K562 (cell line): ENCODE measurements around the gene ARMH1. TPM values are rescaled to one million over a fixed set of nuclear protein-coding genes. Genes with fewer than 3 reads are reported as not detected.

Experiments used
- ATAC-seq: fragments of 200-7000 bp; cut with Tn5 transposase; 3 replicates; pipeline ENCODE4 v1.9.1; 2020; ENCODE audit warnings: moderate library complexity
- BruUV-seq: library from RNA; stranded (reverse); fragments of 400-500 nt; replicated peaks from 2 replicates; lab custom pipeline; 2021; lab: Mats Ljungman, UMichigan
- CTCF ChIA-PET: fragments of 300-600 bp; formaldehyde crosslinking; extraction: SDS; loops from one replicate; lab custom pipeline; 2021; ENCODE audit warnings: low intra/inter-chr PET ratio; lab: Yijun Ruan, JAX
- POLR2A ChIA-PET: fragments of 300-600, 350-650 bp; sonication (Branson Sonifier 250); formaldehyde crosslinking; extraction: SDS; loops from one replicate; lab custom pipeline; 2021; ENCODE audit warnings: antibody characterized with exemption, inconsistent platforms; lab: Yijun Ruan, JAX
- DNase-seq, 4 experiments: peaks; one replicate each; pipeline versions ENCODE4 v3.0.0 to v3.0.0-alpha.2; 2011 to 2018; ENCODE audit warnings: low spot score in 3 of 4, mixed read lengths in 3 of 4; ENCODE audit errors: extremely low read depth in 1 of 4
- FAIRE-seq: peaks from 2 replicates; lab custom pipeline; 2011; peaks lifted over from hg19 to GRCh38; lab: Jason Lieb, UNC
- H2AFZ ChIP-seq: 2 replicates; pipeline ENCODE4 v1.6.0; 2011; ENCODE audit warnings: low read depth, low read length, control low read depth, inconsistent platforms
- H3K27ac ChIP-seq: fragments of 200-600 bp; 3 replicates; pipeline ENCODE4 v1.8.0; 2011; ENCODE audit warnings: low read depth, mild to moderate bottlenecking, control low read depth, inconsistent platforms, low read length, moderate library complexity, mixed read lengths; ENCODE audit errors: extremely low read depth
- H3K27me3 ChIP-seq, 2 experiments: fragments of 300-600 bp in 1 of 2; 2 replicates in 1 of 2; 3 replicates in 1 of 2; pipeline versions ENCODE4 v1.6.0 to v1.8.0; 2011; ENCODE audit warnings: inconsistent platforms in 2 of 2, low read length in 2 of 2, mild to moderate bottlenecking in 1 of 2, mixed read lengths in 1 of 2, moderate library complexity in 1 of 2; ENCODE audit not compliant: control insufficient read depth in 2 of 2, insufficient read depth in 2 of 2
- H3K36me3 ChIP-seq: fragments of 300-600 bp; 3 replicates; pipeline ENCODE4 v1.8.0; 2011; ENCODE audit warnings: mild to moderate bottlenecking, low read length, inconsistent platforms; ENCODE audit not compliant: control insufficient read depth, insufficient read depth
- H3K4me1 ChIP-seq, 2 experiments: fragments of 200-600 bp in 1 of 2; replicated peaks in 1 of 2; 2 replicates in 1 of 2; 3 replicates in 1 of 2; pipeline versions ENCODE4 v1.5.1 to v1.8.0; 2011; ENCODE audit warnings: inconsistent platforms in 2 of 2, low read length in 2 of 2, mild to moderate bottlenecking in 1 of 2, mixed read lengths in 1 of 2, moderate library complexity in 1 of 2; ENCODE audit not compliant: control insufficient read depth in 2 of 2, insufficient read depth in 2 of 2
- H3K4me2 ChIP-seq: 2 replicates; pipeline ENCODE4 v1.6.1; 2011; ENCODE audit warnings: low read length, control low read depth, inconsistent platforms, mixed read lengths; ENCODE audit not compliant: insufficient read depth
- H3K4me3 ChIP-seq: fragments of 200-600 bp; sonication (generic), shearing (Covaris generic); 2 replicates; pipeline ENCODE4 v1.5.1; 2016; ENCODE audit warnings: control low read depth, inconsistent platforms
- H3K79me2 ChIP-seq: fragments of 200-600 bp; 3 replicates; pipeline ENCODE4 v1.8.0; 2011; ENCODE audit warnings: low read length, inconsistent platforms; ENCODE audit not compliant: control insufficient read depth, insufficient read depth
- H3K9ac ChIP-seq, 2 experiments: 2 replicates each; pipeline versions ENCODE4 v1.6.0 to v1.6.1; 2011; ENCODE audit warnings: low read depth in 2 of 2, low read length in 2 of 2, control low read depth in 1 of 2, inconsistent platforms in 1 of 2, mild to moderate bottlenecking in 1 of 2, mixed read lengths in 1 of 2; ENCODE audit not compliant: insufficient read depth in 1 of 2
- H3K9me1 ChIP-seq: one replicate; pipeline ENCODE4 v1.6.0; 2011; ENCODE audit warnings: inconsistent platforms, mild to moderate bottlenecking, low read length, moderate library complexity; ENCODE audit not compliant: control insufficient read depth, insufficient read depth
- H3K9me3 ChIP-seq: replicated peaks from 2 replicates; pipeline ENCODE4 v1.5.1; 2011; ENCODE audit warnings: low read depth, low read length, inconsistent platforms; ENCODE audit not compliant: control insufficient read depth, insufficient read depth
- H4K20me1 ChIP-seq: replicated peaks from 2 replicates; pipeline ENCODE4 v1.6.1; 2011; ENCODE audit warnings: low read length, inconsistent platforms, mixed read lengths; ENCODE audit not compliant: control insufficient read depth, insufficient read depth
- TEAD1 ChIP-seq, 2 experiments: fragments of 450-650 bp in 1 of 2; sonication (generic) in 1 of 2; formaldehyde crosslinking; IDR thresholded peaks; 2 replicates each; pipeline versions ENCODE4 v1.4.0 to v1.8.0; 2020 to 2022; ENCODE audit warnings: mild to moderate bottlenecking in 2 of 2, missing genetic modification reagents in 1 of 2
- WGBS: fragments of 100-300 bp; shearing (Covaris generic); methylation state at CpG from one replicate; pipeline ENCODE4 v1.1.6; 2016; ENCODE audit warnings: low coverage, mixed read lengths; ENCODE audit not compliant: insufficient coverage; ENCODE audit errors: missing lambda C conversion rate; 5-methylcytosine and 5-hydroxymethylcytosine counted together
- in situ Hi-C: fragments of 300-500 bp; cut with MboI; formaldehyde crosslinking; loops from 4 replicates; pipeline ENCODE4 v1.15.0; 2018; ENCODE audit warnings: inconsistent platforms, mixed read lengths
- intact Hi-C: fragments of 100-400 bp; cut with micrococcal nuclease; formaldehyde crosslinking; loops from 2 replicates; pipeline ENCODE4 v1.14.2; 2022
- polyA plus RNA-seq, 8 experiments: library from polyadenylated mRNA; depleted of rRNA in 4 of 8; stranded (reverse) in 5 of 8; unstranded in 3 of 8; fragments of >200 nt; fragmentation: Nextera tagmentation in 2 of 8; fragmentation: Illumina TruSeq in 1 of 8; extraction: Ambion mirVana in 2 of 8; extraction: Trizol in 1 of 8; gene quantifications; 2 replicates each; pipeline versions ENCODE4 v1.2.1 to v1.2.3, GENCODE V29; 2011 to 2014; ENCODE audit warnings: inconsistent platforms in 1 of 8, missing spikeins in 1 of 8
- total RNA-seq, 7 experiments: library from RNA; depleted of rRNA in 6 of 7; stranded (reverse); fragments of >200 nt in 6 of 7; fragmentation: Illumina TruSeq in 2 of 7; extraction: Trizol in 2 of 7; gene quantifications; 2 replicates each; pipeline versions ENCODE4 v1.2.1 to v1.2.3, GENCODE V29; 2011 to 2021; ENCODE audit warnings: low replicate concordance in 1 of 7
- TF ChIP-seq, protein P1 (sequence below): fragments of 450-650 bp; IDR thresholded peaks from 2 replicates; pipeline ENCODE4 v1.6.1; 2018; ENCODE audit warnings: mild to moderate bottlenecking, low read depth; ENCODE audit not compliant: partially characterized antibody
- TF ChIP-seq, protein P2 (sequence below): IDR thresholded peaks from 3 replicates; pipeline ENCODE4 v1.6.1; 2011; ENCODE audit warnings: borderline replicate concordance, mild to moderate bottlenecking; ENCODE audit not compliant: insufficient read length, insufficient read depth
- TF ChIP-seq, protein P3 (sequence below): sonication (generic); formaldehyde crosslinking; IDR thresholded peaks from 2 replicates; pipeline ENCODE4 v1.9.0; 2022; ENCODE audit warnings: mild to moderate bottlenecking, missing genetic modification reagents
- TF ChIP-seq, protein P4 (sequence below): fragments of 250-450 bp; sonication (Bioruptor Pico); IDR thresholded peaks from 2 replicates; pipeline ENCODE4 v1.8.0; 2022; ENCODE audit warnings: moderate library complexity, mild to moderate bottlenecking, inconsistent platforms

ARMH1 gene
- total and polyA plus RNA-seq, 9 of the 15 experiments (the other 6 are each of a cell fraction or from before 2014, with no cell fraction given), result 0.41 TPM; not detected in 8

DNA sequence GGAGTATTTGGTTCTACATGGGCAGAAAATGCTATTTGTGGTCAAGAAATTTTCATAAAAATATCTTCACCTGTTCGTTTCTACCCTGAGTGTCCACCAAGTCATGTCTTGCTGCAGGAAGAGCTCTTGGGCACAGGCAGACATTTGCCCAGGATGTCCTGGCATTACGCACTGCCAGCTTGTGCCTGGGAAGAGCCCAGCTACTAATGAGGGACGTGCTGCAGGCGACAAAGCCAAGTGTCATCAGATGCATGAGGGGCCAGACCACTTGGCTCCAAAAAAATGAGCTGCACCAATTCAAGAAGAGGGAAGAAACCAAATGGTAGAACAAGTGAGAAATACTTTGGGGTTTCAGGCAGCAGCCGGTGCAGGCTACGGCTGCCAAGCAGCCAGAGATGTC lies 43.6 kb downstream of the ARMH1 start (continued):
- TF ChIP-seq, protein P1, sequence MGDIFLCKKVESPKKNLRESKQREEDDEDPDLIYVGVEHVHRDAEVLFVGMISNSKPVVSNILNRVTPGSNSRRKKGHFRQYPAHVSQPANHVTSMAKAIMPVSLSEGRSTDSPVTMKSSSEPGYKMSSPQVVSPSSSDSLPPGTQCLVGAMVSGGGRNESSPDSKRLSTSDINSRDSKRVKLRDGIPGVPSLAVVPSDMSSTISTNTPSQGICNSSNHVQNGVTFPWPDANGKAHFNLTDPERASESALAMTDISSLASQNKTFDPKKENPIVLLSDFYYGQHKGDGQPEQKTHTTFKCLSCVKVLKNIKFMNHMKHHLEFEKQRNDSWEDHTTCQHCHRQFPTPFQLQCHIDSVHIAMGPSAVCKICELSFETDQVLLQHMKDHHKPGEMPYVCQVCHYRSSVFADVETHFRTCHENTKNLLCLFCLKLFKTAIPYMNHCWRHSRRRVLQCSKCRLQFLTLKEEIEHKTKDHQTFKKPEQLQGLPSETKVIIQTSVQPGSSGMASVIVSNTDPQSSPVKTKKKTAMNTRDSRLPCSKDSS, result no peak
- TF ChIP-seq TEAD1 (CRISPR knock-in tag; IDR thresholded peaks at IDR 0.05), result no peak
- TF ChIP-seq, protein P2, sequence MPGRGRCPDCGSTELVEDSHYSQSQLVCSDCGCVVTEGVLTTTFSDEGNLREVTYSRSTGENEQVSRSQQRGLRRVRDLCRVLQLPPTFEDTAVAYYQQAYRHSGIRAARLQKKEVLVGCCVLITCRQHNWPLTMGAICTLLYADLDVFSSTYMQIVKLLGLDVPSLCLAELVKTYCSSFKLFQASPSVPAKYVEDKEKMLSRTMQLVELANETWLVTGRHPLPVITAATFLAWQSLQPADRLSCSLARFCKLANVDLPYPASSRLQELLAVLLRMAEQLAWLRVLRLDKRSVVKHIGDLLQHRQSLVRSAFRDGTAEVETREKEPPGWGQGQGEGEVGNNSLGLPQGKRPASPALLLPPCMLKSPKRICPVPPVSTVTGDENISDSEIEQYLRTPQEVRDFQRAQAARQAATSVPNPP, result no peak
- TF ChIP-seq, protein P3, sequence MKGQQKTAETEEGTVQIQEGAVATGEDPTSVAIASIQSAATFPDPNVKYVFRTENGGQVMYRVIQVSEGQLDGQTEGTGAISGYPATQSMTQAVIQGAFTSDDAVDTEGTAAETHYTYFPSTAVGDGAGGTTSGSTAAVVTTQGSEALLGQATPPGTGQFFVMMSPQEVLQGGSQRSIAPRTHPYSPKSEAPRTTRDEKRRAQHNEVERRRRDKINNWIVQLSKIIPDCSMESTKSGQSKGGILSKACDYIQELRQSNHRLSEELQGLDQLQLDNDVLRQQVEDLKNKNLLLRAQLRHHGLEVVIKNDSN (CRISPR knock-in tag), result no peak
- TF ChIP-seq, all 486 proteins: peak for 0

DNA sequence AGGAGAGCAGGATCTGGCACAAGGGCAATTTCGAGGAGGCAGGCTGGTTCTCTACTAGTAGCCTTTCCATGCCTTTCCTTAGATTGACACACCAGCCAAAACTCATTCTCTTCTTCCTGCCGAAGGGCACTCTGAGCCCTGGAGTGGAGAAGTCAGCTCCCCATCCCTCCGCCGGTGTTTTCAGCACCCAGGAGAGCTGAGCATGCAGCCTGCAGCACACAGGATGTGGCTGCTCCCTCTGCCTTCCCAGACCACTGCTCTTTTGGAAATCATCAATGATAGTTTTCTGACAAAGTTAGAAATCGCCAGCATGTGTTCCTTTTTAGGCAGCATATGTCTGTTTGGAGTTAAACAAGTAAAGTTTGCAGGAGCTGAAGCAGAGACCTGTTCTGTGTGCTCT lies 44.8 kb downstream of the ARMH1 start:
- Histone ChIP-seq H3K9ac (peak overlapping the region in 1 of 2 experiments; percentile 15; a peak in 1 of 4 replicates), H3K27me3 (peaks cover 8 to 15% of the 10 kb centered on the region in 2 experiments; a peak in 4 of 5 replicates), H4K20me1 (0 out of 2 replicates have a peak, but pooled peaks cover 3% of the 10 kb centered on the region), H3K79me2 (no peaks in the 10 kb centered on the region), H3K4me3 (no peak overlapping the region), H3K9me3 (no peaks in the 10 kb centered on the region), H3K4me1 (peaks cover 13 to 20% of the 10 kb centered on the region in 2 experiments), H2AFZ (no peak overlapping the region), H3K27ac (no peak overlapping the region), H3K9me1 (no peaks in the 10 kb centered on the region), H3K36me3 (no peaks in the 10 kb centered on the region), H3K4me2 (no peak overlapping the region)
- ATAC-seq (no peak), FAIRE-seq (no peak), DNase-seq (no peak)
- POLR2A ChIA-PET, result interaction anchor here (0.6 to 9.1 kb wide), 8 partner anchors 11 to 967 kb away, joined by 3 to 328 read pairs (median 5); partner anchors contain the start of genes GPBP1L1, RNU5D-1 and RPS8
- BruUV-seq, result no TSS peak
- 33% methylated on average over 5 of the region's 5 CpGs for WGBS
- intact Hi-C loops (no loop called here), in situ Hi-C loops (no loop called here)
- CTCF ChIA-PET, result no interaction called here
- TF ChIP-seq, protein P4, sequence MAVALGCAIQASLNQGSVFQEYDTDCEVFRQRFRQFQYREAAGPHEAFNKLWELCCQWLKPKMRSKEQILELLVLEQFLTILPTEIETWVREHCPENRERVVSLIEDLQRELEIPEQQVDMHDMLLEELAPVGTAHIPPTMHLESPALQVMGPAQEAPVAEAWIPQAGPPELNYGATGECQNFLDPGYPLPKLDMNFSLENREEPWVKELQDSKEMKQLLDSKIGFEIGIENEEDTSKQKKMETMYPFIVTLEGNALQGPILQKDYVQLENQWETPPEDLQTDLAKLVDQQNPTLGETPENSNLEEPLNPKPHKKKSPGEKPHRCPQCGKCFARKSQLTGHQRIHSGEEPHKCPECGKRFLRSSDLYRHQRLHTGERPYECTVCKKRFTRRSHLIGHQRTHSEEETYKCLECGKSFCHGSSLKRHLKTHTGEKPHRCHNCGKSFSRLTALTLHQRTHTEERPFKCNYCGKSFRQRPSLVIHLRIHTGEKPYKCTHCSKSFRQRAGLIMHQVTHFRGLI, result no peak
